ENCODE measurements around the gene AMACR. TPM values are rescaled to one million over a fixed set of nuclear protein-coding genes. Genes with fewer than 3 reads are reported as not detected.
"Not testable (repeated sequence)": the region's sequence is repeated elsewhere in the genome, so short reads cannot be mapped to it uniquely, and the experiment has no call there.

Gene AMACR
- total RNA-seq, 1 donor from 2014 or later, result 7.9 TPM

GRCh38 chr5:34039398-34040157, 31.7 kb upstream of the AMACR start:
- no peak for DNase-seq (ENCODE audit: low spot score)
- intact Hi-C loops (cut with DNase I), result loop anchor here (5.0 kb wide), 1 partner anchor 32 kb away; the partner anchor contains the start of gene AMACR

GRCh38 chr5:34038838-34039237, 31.0 kb upstream of the AMACR start:
- intact Hi-C loops (cut with DNase I), result no loop called here
- DNase-seq (ENCODE audit: low spot score), result no peak

GRCh38 chr5:34038390-34038789, 30.5 kb upstream of the AMACR start:
- intact Hi-C loops (cut with DNase I), result no loop called here
- DNase-seq (ENCODE audit: low spot score), result no peak

- intact Hi-C loops (cut with DNase I), result no loop called here
- no peak for DNase-seq (ENCODE audit: low spot score)
Measured at GRCh38 chr5:34037726-34038125, 29.9 kb upstream of the AMACR start.

GRCh38 chr5:34035756-34036155, 27.9 kb upstream of the AMACR start:
- DNase-seq (ENCODE audit: low spot score), result no peak
- intact Hi-C loops (cut with DNase I), result no loop called here

GRCh38 chr5:34034534-34035327, 26.9 kb upstream of the AMACR start:
- no peak for DNase-seq (ENCODE audit: low spot score)
- intact Hi-C loops (cut with DNase I), result no loop called here

- DNase-seq (ENCODE audit: low spot score), result no peak
- intact Hi-C loops (cut with DNase I), result no loop called here
Measured at GRCh38 chr5:34031966-34032365, 24.1 kb upstream of the AMACR start.

- DNase-seq (ENCODE audit: low spot score), result no peak
- intact Hi-C loops (cut with DNase I), result no loop called here
Measured at GRCh38 chr5:34031117-34031516, 23.3 kb upstream of the AMACR start.

- intact Hi-C loops (cut with DNase I); DNase-seq (ENCODE audit: low spot score): not testable (repeated sequence)
Measured at GRCh38 chr5:34030585-34030984, 22.7 kb upstream of the AMACR start.

GRCh38 chr5:34030048-34030447, 22.2 kb upstream of the AMACR start:
- intact Hi-C loops (cut with DNase I), result no loop called here
- no peak for DNase-seq (ENCODE audit: low spot score)

- intact Hi-C loops (cut with DNase I), result no loop called here
- no peak for DNase-seq (ENCODE audit: low spot score)
Measured at GRCh38 chr5:34028349-34028748, 20.5 kb upstream of the AMACR start.

- DNase-seq (ENCODE audit: low spot score), result no peak
- intact Hi-C loops (cut with DNase I), result no loop called here
Measured at GRCh38 chr5:34026089-34026761, 18.4 kb upstream of the AMACR start.

GRCh38 chr5:34022121-34022705, 14.4 kb upstream of the AMACR start:
- intact Hi-C loops (cut with DNase I), result no loop called here
- DNase-seq (ENCODE audit: low spot score), result no peak

- DNase-seq (ENCODE audit: low spot score), result no peak
- intact Hi-C loops (cut with DNase I), result no loop called here
Measured at GRCh38 chr5:34021334-34021733, 13.5 kb upstream of the AMACR start.

GRCh38 chr5:34020726-34021125, 12.9 kb upstream of the AMACR start:
- DNase-seq (ENCODE audit: low spot score), result no peak
- intact Hi-C loops (cut with DNase I), result no loop called here

GRCh38 chr5:34017254-34017653, 9.4 kb upstream of the AMACR start:
- no peak for DNase-seq (ENCODE audit: low spot score)
- intact Hi-C loops (cut with DNase I), result no loop called here

GRCh38 chr5:34016750-34017149, 8.9 kb upstream of the AMACR start:
- no peak for DNase-seq (ENCODE audit: low spot score)
- intact Hi-C loops (cut with DNase I), result no loop called here

- intact Hi-C loops (cut with DNase I), result no loop called here
- DNase-seq (ENCODE audit: low spot score), result no peak
Measured at GRCh38 chr5:34016222-34016621, 8.4 kb upstream of the AMACR start.

GRCh38 chr5:34015120-34015822, 7.4 kb upstream of the AMACR start:
- no peak for DNase-seq (ENCODE audit: low spot score)
- intact Hi-C loops (cut with DNase I), result no loop called here

GRCh38 chr5:34014626-34015025, 6.8 kb upstream of the AMACR start:
- intact Hi-C loops (cut with DNase I), result no loop called here
- DNase-seq (ENCODE audit: low spot score), result no peak

Measured in cardiac septum (tissue), 1 donor.